HG03039 (cell line): ENCODE measurements around the gene SLC29A2.
"Not testable (repeated sequence)": the region's sequence is repeated elsewhere in the genome, so short reads cannot be mapped to it uniquely, and the experiment has no call there.

Experiments used
- ATAC-seq: cut with Tn5 transposase; IDR thresholded peaks from one replicate; pipeline ENCODE4 v1.9.1; 2021; ENCODE audit warnings: mild to moderate bottlenecking, moderate library complexity; ENCODE audit not compliant: unreplicated experiment

The SLC29A2 gene

DNA sequence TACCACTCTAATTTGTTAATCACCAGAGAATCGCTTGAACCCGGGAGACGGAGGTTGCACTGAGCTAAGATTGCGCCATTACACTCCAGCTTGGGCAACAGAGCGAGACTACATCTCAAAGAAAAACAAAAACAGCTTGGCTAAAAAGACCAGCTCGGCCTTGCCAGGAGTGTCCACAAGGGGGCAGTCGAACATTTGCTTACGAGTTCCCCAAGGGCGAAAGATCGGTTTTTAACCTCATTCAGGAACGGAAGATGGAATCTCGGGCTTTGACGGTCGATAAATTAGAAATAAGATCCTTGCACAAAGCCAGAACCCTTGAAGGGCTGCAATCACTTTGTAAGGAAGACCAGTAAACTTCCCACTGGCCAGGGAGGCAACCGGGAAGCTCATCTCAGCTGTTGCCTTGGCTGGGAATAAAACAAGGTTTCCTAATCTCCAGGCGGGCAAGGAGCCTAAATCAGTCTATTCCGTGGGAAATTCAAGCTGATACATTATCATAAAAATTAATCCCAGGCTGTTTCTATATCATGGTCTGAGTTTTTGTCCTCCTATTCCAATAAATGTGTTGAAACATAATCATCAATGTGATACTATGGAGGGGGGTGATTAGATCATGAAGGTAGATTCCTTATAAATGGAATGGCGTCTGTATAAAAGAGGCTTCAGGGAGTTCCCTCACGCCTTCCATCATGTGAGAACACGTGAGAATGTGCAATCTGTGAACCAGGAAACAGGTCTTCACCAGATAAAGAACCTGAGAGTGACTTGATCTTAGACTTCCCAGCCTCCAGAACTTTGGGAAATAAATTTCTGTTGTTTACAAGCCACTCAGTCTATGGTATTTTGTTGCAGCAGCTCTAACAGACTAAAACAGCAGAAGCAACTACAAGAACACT is 14.9 kb upstream of the SLC29A2 start:
- no peak for ATAC-seq

DNA sequence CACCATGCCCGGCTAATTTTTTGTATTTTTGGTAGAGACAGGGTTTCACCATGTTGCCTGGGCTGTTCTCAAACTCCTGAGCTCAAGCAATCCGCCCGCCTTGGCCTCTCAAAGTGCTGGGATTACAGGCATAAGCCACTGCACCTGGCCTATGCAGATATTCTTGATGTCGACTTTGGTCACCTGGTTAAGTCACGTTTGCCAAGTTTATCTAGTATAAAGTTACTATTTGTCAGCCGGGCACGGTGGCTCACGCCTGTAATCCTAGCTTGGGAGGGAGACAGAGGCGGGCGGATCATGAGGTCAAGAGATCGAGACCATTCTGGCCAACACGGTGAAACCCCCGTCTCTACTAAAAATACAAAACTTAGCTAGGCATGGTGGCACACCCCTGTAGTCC is 12.8 kb upstream of the SLC29A2 start:
- ATAC-seq: not testable (repeated sequence)

DNA sequence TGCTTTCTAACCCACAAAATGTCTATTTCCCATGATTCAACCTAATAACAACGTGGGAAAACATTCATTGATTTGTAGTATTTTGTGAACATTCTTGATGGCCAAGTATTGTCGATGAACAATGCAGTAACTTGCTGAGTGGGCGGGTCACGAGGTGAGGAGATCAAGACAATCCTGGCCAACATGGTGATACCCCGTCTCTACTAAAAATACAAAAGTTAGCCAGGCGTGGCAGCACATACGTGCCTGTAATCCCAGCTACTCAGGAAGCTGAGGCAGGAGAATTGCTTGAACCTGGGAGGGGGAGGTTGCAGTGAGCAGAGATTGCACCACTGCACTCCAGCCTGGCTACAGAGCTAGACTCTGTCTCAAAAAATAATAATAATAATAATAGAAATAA is 8.7 kb upstream of the SLC29A2 start:
- not testable (repeated sequence) for ATAC-seq

DNA sequence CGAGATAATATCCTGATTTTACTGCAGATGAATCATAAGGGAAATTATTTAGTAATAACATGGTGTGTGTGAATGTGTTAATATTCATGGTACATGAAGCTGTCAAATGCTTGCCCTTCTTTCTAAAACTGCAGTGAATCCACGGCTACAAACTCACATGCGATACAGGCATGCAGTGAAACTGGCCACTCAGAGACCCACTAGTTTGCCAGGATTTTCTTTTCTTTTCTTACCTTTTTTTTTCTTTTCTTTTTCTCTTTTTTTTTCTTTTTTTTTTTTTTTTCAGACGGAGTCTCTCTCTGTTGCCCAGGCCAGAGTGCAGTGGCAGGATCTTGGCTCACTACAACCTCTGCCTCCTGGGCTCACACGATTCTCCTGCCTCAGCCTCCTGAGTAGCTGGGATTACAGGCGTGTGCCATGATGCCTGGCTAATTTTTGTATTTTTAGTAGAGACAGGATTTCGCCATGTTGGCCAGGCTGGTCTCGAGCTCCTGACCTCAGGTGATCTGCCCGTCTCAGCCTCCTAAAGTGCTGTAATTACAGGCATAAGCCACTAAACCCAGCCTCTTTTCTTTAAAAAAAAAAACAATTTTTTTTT is 2.2 kb upstream of the SLC29A2 start:
- ATAC-seq: not testable (repeated sequence)

DNA sequence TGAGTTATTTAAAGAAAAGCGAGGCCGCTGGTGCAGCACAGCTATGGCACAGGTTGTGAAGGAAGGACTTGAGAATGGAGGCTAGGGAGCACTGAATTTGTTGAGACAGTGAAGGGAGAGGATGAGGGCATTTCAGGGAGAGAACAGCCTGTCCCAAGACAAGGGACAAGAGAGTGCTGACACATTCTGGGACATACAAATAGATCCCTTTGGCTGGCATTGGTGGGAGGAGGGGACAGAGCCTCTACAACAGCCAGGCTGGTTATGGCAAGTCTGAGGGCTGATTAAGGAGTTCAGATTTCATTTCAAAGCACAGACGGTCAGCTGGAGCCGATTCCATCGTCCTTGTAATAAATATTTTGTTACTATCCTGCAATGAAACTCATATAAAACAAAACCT is 1.7 kb upstream of the SLC29A2 start:
- no peak for ATAC-seq

DNA sequence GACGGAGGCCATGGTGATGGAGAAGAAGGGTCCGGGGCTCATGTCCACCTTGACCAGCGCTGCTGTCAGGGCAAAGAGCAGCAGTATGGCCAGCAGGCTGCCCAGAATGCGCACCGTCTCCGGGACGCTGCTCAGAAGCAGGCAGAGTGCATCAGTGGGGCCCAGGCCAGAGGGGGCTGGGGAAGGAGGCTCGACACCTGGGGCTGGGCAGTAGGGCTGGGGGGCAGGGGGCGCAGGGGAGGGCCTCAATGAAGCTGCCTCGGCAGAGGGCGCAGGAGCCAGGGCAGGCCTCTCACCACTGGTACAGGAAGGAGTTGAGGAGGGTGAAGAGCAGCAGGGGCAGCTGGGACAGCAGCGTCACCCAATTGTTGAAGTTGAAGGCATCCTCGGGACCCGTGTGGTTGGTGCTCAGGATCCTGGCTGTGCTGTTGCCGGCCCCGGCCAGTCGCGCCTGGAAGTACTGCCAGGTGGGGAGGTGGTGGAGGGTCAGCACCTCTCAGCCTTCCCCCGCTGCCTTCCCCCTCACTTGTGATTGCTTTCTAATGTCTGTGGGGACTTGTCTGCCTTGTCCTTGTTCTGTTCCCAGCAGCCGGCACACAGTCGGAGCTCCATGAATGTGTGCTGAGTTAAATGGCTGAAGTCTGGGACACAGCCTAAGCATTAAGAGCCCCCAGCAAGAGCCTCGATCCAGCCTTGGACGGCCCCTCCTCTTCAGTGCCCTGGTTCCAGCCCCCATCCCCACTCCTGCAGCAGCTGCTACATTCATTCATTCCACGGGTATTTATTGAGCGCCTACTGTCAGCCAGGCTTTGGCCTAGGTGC is 2.3 kb downstream of the SLC29A2 start:
- ATAC-seq: no peak

DNA sequence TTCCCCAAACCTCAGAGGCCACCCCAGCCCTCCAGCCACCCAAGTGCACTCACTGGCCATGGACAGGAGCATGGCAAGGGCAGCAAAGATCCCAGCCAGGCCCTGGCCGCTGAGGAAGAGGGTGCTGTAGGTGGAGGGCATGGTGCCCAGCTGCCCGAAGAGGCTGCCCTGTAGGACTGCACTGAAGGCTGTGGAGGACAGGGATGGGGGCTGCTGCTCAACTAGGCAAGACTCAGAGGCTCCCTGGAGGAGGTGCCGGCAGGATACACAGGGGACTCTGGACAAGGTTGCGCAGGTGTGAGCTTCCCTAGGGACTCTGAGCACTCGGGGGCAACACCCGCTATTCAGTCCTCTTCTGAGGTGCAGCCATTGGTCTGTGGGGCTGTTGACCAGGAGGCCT is 3.1 kb downstream of the SLC29A2 start:
- ATAC-seq: no peak

DNA sequence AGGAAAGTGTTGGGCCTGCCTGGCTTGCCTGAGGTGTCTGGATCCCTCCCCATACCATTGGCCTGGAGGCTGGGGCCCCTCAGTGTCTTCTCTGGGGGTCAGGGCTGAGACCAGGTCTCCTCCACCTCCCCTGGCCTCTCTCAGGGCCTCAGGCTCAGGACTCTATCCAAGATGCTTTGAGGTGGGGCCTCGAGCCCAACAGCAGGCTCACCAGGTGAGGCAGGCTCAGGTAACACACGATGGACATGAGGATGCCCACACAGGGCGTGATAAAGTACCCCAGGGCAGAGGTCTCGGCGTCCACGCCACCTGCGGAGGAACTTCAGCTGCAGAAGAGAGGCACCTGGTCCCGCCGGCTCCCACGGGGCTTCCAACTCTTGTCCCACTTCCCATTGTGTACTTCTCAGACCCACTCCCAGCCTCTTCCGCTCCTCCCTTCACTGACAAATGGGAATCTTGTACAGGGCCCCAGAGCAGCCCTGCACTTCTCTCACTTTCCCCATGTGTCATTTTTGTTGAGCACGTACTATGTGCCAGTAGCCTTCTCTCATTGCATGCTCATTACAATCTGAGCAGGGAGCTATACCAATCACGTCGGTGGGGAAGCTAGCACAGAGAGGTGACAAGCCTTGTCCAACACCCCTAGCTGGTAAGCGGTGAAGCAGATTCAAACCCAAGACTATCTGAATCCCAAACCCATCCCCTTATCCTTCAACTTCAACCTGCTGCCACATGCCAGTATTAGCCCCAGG is 3.8 kb downstream of the SLC29A2 start:
- no peak for ATAC-seq

DNA sequence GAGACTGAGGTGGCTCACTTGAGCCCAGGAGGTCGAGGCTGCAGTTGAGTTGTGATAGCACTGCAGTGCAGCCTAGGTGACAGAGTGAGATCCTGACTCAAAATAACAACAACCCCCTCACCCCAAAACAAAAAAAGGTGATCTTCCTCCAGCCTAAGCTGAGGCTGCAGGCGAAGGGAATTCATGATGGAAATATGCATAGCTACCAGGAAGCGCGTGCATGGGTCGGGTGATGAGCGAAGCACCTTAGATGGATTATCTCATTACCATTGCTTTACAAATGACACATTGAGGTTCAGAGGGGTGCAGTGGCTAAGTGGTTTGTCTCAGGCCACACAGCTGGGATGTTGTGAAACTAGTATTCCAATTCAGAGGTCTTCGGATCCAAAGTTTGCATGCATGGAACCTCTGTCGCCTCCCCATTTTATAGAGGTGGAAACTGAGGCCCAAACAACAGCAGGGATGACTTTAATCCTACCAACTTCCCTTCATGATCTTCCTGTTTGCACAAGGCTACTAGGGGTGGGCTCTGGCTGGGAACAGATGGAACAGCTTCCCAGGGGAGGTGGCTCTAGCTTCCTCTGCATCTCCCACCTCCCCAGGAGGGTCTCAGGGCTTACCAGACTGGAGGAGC is 4.6 kb downstream of the SLC29A2 start:
- ATAC-seq: no peak

DNA sequence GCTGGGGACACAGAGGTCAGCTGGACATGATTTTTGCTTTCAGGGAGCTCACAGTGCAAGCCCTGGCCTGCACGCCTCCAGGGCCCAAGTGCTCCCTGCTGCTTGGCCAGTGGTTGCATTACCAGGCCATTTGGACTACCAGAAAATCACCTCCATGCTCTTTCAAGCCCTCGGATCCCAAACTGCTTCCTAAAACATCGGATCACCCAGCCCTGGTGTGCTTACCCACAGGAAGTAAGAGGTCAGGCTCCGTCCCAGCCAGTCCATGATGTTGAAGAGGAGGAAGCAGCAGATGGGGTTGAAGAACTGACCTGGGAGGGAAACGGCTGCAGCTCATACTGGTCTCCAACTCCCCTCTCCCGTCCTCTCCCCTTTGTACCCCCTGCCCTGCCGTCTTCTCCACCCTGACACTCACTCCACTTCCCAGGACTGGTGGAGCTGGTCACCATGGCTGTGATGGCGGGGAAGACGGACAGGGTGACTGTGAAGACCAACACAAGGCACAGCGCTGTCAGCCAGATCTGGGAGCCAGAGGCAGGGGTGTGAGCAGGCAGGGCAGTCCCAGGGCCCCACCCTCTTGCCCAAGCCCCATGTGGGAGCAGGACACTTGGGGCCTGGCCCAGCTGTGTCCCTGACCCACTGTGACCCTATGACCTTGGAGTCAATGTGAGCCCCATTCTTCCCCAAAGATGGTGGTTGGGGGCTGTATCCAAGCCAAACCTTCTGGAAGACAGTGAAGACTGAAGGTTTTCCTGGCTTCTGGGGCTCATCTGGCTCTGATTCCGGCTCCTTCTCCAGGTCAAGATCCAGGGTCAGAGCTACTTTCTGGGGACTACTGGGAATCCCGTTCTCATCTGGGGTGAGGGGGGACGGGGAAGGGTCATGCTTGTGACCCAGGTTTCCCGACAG is 5.6 kb downstream of the SLC29A2 start:
- no peak for ATAC-seq

DNA sequence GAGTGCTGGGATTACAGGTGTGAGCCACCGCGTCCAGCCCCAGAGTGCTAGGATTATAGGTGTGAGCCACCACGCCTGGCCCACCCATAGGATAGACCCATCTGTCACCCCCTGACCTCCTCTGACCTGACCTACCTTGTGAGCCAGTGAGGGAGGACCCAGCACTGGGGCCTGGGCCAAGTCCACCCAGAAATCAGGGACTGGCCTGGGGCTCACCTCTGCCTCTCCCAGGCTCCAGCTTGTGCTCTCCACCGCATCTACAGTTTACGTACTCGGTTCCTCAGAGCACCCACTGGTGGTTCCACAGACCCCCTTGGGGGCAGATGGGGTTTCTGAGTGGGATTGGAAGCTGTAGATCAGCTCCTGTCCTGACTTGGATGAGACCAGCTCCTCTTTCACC is 6.4 kb downstream of the SLC29A2 start:
- no peak for ATAC-seq

DNA sequence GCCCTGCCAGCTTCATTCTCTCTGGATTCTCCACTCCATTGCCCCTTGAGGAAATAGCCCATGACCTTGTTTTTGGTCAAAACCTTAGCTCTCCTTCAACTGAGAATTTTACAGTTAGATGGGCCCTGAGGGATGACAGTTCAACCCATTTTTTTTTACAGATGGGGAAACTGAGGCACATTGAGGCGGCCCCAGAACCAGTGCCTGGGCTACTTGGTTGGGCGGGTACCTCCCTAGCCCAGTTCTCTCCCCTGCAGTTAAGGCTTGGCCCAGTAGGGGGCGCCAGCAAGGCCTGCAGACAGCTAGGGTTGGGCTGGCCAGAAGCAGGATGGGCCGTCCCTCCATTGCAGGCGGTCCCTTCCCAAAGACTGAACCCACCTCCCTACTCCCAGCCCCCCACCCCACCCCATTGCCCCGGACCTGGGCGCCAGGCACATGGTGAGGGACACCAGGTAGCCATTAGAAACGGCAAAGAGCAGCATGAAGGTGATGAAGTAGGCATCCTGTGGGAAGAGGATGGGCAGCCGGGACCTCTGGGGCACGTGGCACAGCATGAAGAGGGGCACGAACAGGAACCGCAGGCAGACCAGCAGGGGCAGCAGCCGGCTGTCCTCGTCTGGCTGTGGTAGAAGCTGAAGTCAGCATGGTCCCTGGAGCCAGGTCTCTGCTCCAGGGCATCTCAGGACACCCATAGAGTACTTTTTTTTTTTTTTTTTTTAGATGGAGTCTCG is 7.6 kb downstream of the SLC29A2 start:
- ATAC-seq: no peak

DNA sequence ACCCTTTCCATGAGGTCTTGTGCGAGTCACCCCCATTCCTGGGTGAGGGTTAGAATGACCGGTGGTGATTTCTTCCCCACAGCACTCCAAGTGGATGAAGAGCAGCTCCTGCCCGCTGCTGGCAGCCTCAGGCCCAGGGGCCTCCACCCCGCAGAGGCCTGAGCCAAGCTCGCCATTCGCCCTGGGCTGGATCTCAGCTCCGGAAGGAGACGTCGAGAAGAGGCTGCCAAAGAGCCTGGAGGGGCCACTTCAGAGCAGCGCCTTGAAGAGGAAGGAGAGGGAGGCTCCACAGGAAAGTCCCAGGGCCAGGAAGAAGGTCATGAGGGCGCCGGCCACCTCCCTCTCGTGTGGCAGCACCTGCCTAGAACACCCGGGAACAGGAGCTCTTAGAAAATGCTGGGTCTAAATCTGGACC is 8.4 kb downstream of the SLC29A2 start:
- no peak for ATAC-seq

DNA sequence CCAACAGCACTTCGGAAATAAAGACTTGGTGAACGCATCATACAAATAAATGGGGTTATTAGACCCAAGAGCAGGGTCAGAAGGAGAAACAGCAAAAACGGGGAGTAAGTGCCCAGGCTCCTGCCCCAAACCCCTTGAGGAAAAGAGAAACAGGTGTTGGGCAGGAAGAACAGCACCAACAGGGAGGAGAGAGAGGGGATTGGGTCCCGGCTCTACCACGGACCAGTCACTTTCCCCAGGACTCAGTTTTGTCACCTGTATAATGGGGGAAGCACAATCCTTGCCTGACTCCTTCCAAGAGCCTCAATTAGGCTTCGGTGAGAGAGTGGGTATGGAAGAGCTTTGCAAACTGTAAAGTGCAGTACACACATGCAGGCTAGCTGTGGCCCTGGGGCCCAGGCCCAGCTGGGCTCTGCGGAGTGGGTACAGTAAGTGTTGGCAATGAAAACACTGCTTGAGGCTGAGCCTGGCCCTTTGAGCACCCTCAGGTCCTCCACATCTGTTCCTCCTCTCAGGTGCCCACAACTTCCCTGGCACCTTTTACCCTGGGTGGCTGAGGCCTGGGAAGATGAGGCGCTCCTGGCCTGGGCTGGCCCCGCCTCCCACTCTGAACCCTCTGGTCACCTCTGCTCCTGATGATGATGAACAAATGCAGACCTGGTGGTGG is 8.9 kb downstream of the SLC29A2 start:
- no peak for ATAC-seq

DNA sequence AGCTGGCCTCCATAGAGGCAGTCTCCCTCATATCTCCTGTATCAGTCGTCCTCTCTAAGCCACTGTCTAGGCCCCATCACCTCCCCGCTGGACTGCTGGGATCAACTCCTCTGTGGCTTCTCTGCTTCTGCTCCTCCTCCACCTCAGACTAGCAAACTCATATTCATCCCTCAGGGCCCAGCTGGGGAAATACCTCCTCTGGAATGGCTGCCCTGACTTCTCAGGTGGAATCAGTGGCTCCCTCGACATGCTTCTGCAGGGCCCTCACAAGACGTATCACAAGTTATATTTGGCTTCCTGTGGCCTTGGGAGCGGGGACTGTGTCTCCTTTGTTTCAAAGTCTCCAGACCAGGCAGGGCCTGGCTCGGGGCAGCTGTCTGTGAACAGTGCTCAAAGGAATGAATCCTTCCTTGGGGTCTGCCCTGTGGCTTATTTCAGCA is 10.0 kb downstream of the SLC29A2 start:
- no peak for ATAC-seq

DNA sequence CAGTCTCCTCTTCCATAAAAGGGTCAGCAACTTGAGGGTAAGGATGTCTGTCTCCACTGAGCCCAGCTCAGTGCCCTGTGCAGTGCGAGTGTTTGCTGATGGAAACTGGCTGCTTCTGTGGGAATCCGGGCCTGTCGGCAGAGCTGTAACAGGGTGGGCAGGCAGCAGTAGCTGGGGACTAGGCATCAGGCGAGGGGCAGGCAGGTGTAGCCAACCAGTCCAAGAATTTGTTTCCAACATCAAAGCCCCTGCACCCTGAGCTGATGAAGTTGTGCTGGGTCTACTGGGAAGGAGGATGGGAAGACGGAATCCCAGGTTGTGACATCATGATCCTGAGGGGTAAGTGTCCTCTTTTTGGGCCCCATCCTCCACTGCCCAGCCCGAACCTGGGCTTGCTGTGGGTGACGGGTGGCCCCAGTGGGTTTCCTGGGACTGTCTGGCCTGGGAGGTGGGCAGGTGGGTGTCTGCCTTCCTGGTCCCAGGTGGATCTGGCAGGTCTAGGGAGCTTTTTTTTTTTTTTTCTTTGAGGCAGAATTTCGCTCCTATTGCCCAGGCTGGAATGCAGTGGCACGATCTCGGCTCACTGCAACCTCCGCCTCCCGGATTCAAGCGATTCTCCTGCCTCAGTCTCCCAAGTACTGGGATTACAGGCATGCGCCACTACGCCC is 11.0 kb downstream of the SLC29A2 start:
- no peak for ATAC-seq

DNA sequence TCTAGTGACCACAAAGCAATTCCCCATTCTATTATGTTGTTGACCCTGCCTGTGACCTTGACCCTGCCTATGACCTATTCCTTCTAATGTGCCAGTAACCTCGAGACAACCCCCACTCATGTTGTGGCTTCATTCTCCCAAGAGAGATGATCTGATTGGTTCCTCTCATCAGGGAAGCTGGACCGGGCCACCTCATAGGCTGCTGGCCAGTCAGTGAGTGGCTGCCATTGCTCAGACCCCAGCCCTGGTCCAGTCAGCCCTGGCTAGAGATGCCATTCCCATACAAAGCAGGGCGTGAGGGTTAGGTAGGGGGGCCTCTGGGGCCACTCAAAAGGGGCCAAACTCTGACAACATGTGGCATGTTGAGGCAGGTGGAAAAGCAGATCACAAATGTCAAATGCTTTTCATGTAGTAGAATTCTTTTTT is 11.9 kb downstream of the SLC29A2 start:
- ATAC-seq: no peak
